HG03460 (cell line): ENCODE measurements around the gene CEP63.

Source experiments
- ATAC-seq: cut with Tn5 transposase; IDR thresholded peaks from one replicate; pipeline ENCODE4 v1.9.1; 2021; ENCODE audit not compliant: unreplicated experiment

Gene CEP63

DNA sequence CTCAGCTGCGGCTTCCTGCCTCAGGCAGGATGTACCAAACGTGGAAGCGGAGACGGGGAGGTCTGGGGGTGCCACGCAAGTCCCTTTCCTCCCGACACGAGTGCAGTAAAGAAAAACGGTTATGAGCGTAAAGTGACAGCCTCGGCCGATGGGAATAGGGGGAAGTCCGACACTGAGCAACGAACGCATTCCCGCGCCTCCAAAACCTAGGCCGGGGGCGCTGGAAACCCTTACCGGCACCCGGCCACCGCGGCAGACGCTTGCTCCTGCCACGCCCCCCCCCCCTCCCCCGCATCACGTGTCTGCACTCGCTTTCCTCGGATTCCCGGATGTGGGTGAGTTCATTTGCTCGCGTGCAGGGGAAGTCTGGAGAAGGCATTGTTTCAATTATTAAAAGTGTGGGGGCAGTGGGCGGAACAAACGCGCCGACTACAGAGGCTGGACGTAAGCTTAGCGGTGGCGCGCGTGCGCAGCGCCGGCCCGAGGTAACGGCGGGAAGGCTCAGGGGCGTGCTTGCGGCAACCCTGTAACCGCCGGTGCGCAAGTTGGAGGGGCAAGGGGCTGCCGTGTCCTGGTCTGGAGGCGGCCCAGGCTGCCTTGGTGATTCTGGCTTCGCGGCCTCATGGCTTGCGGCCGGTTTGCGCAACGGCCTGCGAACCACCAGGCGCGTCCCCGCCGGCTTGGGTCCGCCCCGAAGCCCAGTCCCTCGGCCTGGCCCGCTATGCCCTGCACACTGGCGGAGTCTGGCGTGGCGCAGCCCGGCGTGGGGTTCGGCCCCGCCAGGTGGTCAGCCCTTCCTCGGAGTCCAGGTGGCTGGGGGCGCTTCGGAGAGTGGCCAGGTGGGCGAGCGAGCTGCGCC is at the start of gene CEP63, which contains the start of gene ANAPC13:
Gene CEP63 (plus strand): TSS at position 340 of the 859 bp plus-strand sequence. CDS start 9,264 bp downstream, outside the sequence.
Gene ANAPC13 (minus strand): TSS at position 268 of the 859 bp plus-strand sequence. CDS start 3,081 bp downstream, outside the sequence.
- peak; percentile 79 for ATAC-seq

DNA sequence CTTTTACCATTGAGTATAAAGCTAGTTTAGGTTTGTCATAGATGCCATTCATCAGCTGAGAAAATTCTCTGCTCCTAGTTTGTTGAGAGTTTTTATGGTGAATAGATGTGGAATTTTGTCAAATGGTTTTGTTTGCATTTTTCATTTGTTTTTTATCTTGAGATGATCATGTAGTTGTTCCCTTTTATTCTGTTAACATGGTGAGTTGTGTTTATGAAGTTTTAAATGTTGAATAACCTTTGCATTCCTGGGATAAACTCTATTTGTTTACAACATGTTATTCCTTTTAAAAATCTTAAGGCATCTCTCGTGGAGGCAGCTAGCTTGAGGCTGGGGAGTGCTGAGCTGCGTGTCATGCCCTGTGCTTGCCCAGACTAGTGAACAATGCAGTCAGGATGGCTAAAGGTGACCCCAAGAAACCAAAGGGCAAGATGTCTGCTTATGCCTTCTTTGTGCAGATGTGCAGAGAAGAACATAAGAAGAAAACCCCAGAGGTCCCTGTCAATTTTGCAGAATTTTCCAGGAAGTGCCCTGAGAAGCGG is 48.6 kb upstream of the CEP63 start:
- no peak for ATAC-seq

DNA sequence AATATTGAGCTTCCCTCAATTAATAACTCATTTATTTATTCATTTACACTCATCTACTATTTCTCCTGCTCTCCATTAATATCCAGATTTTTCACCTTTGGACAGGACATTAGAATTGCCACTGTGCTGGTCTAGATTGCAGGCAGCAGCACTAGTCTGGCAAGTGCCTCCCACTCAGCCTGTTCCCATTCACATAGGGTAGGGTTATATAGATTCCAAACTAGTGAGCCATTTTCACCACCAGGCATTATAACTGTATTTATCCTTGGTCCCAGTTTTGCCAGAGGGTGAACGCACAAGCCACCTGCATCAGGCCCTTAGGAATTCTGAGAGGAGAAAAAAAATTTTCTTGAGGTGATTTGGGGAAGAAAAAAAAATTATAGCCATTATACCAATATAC is 44.5 kb upstream of the CEP63 start:
- ATAC-seq, result no peak

DNA sequence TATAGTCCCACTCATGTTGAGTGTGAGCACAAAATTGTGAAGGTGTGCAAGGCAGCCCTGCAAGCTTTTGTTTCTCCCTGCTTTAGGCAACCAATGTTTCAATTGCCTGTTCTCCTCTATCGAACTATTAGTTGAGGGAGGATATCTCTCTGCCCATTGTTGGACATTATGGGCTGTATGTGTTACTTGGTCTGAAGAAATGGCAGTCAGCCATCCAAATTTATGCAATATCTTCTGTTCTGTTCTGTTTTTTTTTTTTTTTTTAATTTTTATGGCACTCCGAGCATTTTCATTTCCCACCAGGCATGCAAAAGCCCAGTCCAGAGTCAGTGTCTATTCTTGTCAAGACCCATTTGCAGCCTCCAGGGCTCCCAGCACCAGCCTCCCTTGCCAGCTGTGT is 44.0 kb upstream of the CEP63 start:
- no peak for ATAC-seq

DNA sequence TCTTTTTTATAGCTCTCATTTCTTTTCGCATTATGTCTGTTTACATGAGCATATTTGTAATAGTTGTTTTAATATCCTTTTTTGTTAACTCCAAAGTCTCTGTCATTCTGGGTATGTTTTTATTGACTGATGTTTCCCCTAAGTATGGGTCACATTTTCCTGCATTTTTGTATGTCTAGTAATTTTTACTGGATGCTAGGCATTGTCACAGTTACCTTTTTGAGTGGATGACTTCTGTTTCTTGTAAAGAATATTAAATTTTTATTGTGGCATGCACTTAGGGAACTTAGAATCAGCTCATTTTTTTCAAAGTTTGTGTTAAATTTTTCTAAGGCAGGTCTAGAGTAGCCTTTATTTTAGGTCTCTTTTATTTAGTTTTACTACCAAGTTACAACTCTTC is 40.8 kb upstream of the CEP63 start:
- no peak for ATAC-seq

DNA sequence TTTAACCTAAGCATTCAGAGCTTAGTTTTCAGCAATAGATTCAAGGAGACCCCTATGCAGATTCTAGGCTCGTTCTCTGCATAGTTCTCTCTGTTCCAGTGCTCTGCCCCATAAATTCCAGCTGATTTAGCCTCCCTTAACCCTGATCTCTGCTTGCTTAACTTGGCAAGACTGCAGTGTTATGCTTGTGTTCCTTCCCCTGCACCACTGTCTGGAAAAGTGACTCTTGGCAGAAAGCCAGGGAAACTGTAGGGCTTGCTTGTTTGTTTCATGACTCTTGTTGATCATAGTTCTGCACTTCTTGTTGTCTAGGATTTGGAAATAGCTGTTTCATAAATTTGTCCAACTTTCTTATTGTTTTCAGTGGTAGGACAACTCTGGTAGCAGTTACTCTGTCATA is 40.2 kb upstream of the CEP63 start:
- no peak for ATAC-seq

DNA sequence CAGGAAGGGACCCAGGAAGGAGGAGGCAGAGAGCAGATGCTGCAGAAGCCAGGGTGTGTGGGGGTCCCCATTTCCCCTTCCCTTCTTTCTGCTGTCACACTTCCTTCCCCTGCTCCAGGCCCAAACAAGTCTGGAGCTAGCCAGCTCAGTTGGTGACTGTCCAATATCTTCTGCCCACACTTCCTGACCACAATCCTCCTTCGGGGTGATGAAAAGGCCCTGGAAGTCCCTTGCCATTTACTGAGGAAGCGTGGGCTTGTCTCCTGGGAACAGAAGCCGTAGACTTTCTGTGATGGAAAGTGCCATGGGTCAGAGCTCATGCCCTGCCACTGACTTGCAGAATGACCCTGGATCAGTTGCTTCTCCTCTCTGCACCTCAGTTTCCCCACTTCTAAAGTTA is 39.1 kb upstream of the CEP63 start:
- ATAC-seq, result no peak

DNA sequence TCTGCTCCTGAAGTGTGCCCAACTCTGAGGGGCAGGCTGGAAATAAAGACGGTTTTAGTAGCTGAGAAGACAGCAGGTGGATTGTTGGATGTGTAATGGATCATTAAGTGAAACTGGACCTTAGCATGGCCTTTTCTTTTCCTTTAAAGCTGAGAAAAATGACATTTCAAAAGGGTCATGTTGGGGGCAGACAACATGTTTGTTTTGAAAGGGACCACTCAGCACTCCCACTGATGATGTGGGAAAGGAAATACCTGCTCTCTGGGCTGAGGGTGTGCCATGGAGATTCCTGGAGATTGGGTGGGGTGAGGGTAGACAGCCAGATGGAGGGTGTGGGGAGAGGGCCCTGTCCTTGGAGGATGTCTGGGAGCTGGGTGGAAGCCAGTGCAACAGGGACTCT is 38.5 kb upstream of the CEP63 start:
- no peak for ATAC-seq

DNA sequence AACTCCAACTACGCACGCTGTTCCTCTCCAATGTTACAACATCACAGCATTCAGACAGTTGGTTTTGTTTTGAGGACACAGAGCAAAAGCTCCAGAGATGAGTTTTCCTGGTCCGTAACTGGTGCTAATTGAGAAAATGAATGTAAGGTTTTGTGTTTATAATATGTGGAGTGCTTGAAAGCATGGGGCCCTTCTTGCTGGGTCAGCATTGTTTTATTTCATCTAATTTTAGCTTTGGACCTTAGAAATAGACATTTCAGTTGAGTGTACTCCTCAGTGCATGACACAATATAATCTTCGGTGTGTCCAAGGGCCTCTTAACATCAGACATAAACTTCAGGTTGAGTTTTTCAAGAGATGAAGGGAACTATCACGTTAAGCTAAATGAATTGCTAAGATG is 37.2 kb upstream of the CEP63 start:
- no peak for ATAC-seq

DNA sequence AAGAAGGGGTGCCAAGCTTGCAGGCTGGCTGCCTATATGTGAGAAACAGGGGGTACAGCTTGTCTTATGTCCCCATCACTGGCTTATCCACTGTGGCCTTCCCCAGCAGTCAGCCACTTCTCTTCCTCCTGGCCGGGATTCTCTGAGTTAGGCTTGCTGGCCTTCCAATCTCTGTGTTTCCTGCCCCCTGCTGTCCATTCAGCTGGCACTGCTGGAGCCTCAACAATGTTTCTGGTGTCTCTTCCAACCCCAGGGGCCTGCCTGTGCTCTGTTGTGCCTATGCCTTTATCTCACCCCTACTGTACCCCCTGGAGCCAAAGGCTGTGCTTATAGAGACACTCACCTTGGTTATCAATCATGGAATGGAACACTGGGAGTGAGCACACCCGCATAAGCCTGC is 36.6 kb upstream of the CEP63 start:
- ATAC-seq, result no peak

DNA sequence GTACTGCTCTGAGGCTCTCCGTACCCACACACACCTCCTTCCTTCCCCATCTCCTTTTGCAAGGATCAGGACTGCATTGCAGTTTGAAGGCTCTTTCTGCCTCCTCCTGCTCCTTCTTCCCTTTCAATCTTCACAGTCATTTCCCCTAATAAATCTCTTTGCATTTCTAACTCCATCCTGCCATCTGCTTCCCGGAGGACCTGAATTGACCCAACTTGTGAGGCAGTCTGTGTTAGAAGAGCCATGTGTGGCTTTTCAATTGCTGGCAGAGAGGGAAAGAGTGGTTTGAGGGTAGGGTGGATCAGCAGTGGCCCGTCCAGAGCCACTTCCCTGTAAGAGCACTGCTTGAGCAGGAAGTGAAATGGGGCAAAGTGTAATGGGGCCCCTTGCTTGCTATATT is 35.9 kb upstream of the CEP63 start:
- no peak for ATAC-seq

DNA sequence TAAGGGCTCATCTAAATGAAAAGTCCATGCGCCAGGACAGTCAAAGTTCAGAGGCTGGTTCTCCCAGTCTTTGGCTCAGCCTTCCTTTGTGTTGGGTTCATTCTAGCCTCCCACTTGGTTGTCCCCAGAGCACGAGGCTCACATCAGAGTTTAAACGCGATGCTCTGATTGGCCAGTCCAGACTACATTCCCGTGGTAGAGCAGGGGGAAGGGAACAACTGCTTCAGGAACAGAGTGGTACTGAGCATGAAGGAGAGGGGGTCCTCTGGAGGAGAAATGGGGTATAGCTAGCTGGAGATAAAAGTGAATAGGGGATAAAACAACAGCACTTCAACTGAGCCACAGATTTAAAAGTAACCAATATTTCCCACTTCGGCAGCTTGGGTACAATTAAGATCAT is 32.2 kb upstream of the CEP63 start:
- no peak for ATAC-seq

DNA sequence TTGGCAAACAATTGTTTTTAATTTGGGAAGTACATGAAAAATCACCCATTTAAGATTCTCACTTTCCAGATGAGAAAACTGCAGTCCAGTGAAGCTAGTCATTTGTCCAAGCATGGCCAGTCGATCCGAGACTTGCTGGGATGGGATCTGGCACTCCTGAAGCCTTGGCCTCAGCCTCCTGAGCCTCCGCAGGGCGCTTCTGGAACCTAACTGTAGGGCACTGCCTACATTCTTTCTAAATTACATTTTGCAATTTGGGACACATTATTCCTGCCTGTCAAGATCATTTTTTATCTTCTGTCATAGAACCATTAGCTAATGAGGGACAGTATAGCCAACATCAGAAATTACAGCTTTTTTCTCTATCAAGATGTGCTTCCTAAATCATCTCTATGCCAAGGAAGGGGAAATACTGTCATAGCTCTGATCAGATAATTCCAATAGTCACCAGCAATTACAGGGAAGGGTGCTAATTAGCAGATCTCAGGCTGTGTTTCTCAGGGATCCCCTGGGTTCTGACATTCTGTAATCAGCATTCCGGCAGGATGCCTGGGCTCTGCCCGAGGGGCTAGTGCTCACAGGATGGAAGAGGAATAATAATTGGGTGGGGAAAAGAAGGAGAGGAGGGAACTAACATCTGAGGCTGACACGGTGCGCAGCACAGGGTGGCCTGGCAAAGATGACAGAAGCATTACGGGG is 28.3 kb upstream of the CEP63 start:
- no peak for ATAC-seq

DNA sequence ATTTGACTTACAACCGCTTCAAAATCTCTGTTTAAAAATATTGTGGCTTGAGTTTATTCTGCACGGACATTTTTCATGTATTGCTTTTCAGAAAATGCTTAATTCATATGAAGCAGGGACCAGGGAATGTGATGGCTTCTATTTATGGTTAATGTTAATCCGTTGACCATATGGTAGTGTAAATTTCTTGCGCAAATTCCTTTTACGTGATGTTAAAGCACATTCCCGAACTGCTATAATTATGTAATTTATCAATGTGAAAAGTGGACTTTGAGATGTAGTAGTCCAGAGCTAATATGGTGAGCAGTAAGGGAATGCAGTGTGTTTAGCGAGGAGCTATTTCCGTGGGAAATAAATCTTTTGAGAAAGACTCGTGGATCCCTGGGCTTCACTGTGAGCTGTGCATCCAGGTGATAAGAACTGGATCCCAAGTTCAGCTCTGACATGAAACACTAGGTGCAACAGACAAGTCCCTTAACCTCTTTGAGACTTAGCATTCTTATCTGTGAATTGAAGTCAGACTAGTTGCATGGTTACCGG is 27.4 kb upstream of the CEP63 start:
- ATAC-seq, result no peak

DNA sequence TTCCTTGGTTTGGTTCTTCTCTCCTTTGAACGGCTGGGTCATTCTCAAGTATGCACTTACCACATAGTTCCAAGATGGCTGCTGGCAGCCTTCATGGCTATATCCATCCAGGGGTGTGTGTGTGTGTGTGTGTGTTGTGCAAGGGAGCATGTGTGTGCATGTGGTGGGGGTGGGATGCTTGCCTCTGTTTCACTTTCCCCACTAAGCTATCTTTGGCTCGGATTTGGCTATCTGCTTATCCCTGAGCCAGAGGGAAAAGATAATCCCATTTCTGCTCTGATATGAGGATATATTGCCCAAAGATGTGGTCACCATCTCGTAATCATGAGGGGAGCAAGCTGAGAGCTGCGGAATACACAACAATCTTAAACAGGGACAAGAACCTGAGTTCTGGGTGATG is 26.3 kb upstream of the CEP63 start:
- ATAC-seq, result no peak

DNA sequence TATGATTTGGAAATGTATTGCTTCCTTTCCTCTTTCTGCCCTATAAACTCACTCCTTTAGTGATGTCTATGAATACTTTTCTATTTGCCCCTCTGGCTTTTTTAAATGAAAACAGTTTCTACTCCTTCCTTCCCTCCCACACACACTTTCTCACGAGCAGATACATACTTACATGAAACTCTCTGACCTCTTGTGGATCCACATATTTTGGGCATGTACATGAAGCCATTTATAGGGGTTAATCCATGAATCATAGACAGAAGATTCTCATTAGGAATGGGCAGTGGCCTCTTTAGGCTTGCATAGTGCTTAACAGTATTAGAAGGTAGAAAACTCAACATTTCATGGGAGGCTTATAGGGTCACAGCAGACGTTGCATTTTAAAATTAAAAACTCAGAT is 24.9 kb upstream of the CEP63 start:
- ATAC-seq, result no peak

DNA sequence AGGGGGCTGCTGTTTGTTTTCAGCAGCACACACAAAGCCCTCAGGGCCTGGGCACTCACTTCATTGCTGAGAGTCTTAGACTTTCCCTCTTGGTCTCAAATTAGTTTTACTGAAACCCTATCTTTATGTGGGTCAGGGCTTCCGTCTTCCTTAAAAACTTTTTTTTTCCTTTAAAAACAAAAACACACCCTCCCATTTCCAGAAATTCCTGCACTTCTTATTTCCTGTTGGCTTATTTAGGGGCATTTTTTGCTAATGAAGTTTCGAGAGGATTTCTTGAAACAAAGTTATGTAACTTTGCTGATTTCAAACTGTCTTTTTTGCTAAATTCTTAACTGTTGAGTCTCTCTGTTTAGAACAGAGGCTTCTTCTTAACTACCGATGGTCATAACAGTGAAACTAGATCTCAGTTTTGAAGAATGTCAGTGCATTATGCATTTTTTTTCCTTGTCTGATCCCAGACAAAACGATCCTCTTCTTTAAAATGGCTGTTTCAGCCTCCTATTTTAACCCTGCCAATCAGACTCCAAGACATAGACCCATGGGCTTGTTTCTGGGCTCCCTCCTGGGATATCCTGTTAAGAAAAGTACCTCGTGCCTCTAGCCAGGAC is 23.4 kb upstream of the CEP63 start:
- ATAC-seq, result no peak

DNA sequence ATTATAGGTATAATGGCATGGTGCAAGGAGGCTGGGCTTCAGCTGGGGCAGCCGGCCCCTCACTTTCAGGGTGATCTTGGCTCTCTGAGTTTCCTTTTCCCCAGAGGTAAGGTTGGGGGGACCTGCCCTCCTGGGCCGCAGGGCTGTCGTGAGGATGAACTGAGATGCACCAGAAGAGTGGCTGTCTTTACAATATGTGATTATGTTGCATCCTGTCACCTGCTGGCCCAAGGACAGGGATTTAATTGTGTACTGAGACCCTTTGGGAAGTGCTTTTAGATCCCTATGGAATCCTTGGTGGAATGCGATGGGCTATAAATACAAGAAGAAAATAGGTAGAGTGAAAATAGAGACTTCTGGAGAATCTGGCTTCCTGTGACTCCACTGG is 22.2 kb upstream of the CEP63 start:
- ATAC-seq, result no peak

DNA sequence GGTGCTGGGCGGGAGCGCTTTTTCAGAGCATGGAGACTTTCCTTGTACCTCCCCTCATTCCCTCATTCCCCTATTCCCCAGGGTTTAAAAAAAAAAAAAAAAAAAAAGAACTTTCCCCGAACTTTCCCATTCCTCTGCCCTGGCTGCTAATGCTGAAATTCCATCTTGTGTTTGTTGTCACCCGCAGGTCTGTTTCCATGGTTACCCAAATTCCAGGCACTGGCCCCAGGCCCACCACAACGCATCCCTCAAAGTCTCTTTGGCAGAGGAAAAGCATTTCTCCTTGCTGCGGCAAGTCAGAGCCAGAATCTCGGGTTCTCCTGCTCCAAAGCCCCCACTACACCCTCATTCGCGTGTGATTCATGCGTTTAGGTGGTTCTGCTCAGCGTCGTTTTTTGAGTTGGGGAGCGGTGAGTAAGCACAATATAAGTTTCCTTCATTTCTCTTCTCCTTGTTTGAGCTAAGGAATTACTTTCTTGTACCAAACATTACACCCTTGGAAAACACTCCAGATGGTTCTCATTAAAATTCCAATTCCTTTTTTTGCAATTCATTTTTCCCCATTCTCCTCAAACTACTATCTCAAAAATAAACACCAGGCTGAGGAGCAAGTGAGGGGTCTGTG is 21.7 kb upstream of the CEP63 start:
- no peak for ATAC-seq

DNA sequence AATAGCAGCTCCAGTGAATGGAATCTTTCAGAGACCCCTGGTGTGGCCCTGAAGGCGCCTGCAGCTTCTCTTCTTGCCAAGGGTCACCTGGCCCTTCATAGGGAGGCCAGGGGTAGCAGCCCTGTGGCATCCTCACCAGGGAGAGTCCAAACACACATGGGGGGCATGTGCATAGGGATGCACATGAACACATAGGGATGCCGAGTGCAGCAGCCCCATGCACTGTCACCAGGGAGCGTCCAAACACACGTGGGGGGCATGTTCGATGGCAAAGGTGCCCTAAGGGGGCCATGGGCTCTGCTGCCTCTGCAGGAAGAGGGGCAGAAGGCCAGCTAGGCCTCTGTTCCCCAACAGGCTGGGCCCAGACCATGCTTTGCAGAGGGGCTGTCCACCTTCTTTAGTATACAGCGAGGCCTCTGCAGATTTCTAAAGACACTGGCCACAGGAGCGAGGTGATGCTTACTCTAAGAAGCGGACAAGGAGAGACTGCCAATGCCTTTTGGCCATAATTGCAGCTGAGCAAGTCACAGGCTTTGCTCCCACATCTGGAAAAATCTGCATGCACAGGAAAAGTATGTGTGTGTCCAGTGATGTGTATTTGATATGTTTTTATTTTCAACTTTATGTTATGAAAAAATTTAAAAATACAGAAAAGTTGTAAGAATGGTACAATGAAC is 21.0 kb upstream of the CEP63 start:
- no peak for ATAC-seq
